GM12874 (cell line): ENCODE data around the gene ADGRV1.

ENCODE experiments used
- CTCF ChIP-seq: IDR thresholded peaks from 2 replicates; pipeline ENCODE4 v1.5.1; 2011; ENCODE audit warnings: low read depth, mild to moderate bottlenecking, control low read depth, low read length, moderate library complexity; ENCODE audit not compliant: insufficient read depth

The ADGRV1 gene

GRCh38 chr5:91162534-91163381 lies 604.2 kb downstream of the ADGRV1 start:
- TF ChIP-seq CTCF = no peak

- no peak for TF ChIP-seq CTCF
These were observed 605.8 kb downstream of the ADGRV1 start for GRCh38 chr5:91164424-91164823.

GRCh38 chr5:91166059-91166807 lies 607.6 kb downstream of the ADGRV1 start:
- TF ChIP-seq CTCF = no peak

DNA sequence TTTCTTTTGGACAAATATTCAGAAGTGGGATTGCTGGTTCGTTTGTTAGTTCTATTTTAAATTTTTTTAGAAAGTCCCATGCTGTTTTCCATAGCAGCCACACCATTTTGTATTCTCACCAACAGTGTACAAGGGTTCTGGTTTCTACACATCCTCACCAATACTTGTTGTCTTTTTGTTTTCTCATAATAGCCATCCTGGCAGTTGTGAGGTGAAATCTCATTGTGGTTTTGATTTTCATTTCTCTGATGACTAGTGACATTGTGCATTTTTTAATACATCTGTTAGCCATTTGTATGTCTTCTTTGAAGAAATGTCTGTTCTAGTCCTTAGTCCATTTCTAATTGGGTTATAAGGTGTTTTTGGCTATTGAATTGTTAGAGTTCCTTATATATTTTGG lies 610.3 kb downstream of the ADGRV1 start:
- no peak for TF ChIP-seq CTCF

DNA sequence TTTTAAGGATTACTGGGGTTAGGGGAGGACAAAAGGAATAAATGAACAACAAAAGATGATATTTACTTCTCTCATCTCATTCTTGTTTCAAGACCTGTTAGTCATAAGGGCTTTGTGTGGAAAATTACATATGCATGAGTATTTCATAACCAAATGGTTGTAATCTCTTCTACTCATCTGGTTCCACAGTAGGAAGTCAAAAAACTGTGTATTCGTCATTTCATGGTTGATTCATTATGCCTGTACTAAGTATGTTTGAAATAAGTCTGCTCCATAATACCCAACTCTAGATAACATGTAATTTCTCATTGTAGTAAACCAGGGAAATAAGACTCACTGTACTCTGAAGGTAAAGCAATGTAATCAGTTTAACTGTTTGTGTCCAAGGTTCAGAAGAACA lies 611.7 kb downstream of the ADGRV1 start:
- no peak for TF ChIP-seq CTCF

- TF ChIP-seq CTCF = no peak
These were observed 612.7 kb downstream of the ADGRV1 start for GRCh38 chr5:91171322-91171721.

DNA sequence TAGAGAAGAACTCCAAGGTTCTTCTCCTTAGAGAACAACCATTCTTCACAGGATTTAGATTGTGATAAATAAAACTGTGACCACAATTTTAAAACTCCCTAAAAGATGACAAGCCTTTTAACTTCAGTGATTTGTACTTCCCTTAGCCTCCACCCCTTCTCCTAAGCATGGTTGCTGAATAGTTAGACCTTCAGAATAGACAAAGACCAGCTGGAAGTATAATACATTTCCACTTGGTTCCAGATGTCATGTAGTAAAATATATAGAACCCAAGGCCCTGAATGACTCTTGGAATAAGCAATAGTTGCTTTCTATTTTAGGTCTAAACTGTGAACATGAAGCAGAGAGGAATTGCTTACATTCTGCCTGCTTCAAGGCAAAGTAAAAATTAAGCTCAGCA lies 615.8 kb downstream of the ADGRV1 start:
- TF ChIP-seq CTCF = no peak
